Mesothelial cell of epicardium (in vitro differentiated cells): ENCODE measurements around the gene UNC45A. TPM values are rescaled to one million over a fixed set of nuclear protein-coding genes. Genes with fewer than 3 reads are reported as not detected.
A peak's percentile ranks its signal among the peaks of the same experiment; 100 is the strongest.

Source experiments
- DNase-seq, 2 experiments: peaks; one replicate each; pipeline ENCODE4 v3.0.0; 2021; ENCODE audit warnings: low spot score in 2 of 2; ENCODE audit not compliant: unreplicated experiment in 2 of 2
- H3K27ac Mint-ChIP-seq: 2 replicates; pipeline ENCODE4 v1.8.0; 2021; ENCODE audit warnings: mixed read lengths
- H3K27me3 Mint-ChIP-seq: 2 replicates; pipeline ENCODE4 v1.8.0; 2021; ENCODE audit warnings: low read depth, mixed read lengths
- H3K36me3 Mint-ChIP-seq: 2 replicates; pipeline ENCODE4 v1.8.0; 2021; ENCODE audit warnings: mixed read lengths
- H3K4me1 Mint-ChIP-seq: 2 replicates; pipeline ENCODE4 v1.8.0; 2021; ENCODE audit warnings: mixed read lengths
- H3K4me3 Mint-ChIP-seq: 2 replicates; pipeline ENCODE4 v1.8.0; 2021; ENCODE audit warnings: mild to moderate bottlenecking, moderate library complexity, mixed read lengths
- H3K9me3 Mint-ChIP-seq: 2 replicates; pipeline ENCODE4 v1.8.0; 2021; ENCODE audit warnings: mixed read lengths
- total RNA-seq: library from RNA; stranded (reverse); gene quantifications from 3 replicates; pipeline ENCODE4 v1.2.1, GENCODE V29; 2021
- TF ChIP-seq, protein P1 (sequence below): fragments of 200-600 bp; sonication (generic); IDR thresholded peaks from one replicate; pipeline ENCODE4 v1.5.0; 2021; ENCODE audit warnings: antibody characterized with exemption; ENCODE audit not compliant: unreplicated experiment

Gene UNC45A
- total RNA-seq, 1 donor from 2014 or later: 79.7 TPM

DNA sequence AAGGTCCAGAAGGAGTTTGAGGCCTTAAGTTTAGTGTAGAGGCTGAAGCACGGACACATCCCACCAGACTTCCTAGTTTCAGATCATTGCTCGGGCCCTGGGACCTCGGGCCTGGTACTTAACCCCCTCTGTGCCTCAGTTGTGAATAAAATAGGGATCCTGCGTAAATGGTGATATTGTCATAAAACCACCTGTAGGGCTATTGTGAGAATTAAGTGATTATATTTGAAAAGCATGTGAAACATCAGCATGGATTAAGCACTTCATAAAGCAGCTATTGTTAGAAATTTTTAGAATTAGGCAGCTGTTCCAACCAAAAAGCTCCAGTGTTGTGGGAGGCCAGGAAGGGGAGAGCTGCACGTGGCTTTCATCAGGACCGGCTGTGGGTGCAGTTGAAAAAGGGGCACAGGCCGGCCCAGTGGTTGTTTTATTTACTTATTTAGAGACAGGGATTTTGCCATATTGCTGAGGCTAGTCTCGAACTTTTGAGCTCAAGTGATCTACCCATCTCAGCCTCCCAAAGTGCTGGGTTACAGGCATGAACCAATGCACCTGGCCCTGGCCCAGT, 24.0 kb downstream of the UNC45A start:
- H3K9me3 Mint-ChIP-seq: no peaks in the 10 kb centered on the region
- no peak overlapping the region for H3K27ac Mint-ChIP-seq
- peaks cover 22% of the 10 kb centered on the region for H3K36me3 Mint-ChIP-seq
- no peaks in the 10 kb centered on the region for H3K27me3 Mint-ChIP-seq
- peaks cover 18% of the 10 kb centered on the region for H3K4me1 Mint-ChIP-seq
- no peak for DNase-seq
- TF ChIP-seq, protein P1, sequence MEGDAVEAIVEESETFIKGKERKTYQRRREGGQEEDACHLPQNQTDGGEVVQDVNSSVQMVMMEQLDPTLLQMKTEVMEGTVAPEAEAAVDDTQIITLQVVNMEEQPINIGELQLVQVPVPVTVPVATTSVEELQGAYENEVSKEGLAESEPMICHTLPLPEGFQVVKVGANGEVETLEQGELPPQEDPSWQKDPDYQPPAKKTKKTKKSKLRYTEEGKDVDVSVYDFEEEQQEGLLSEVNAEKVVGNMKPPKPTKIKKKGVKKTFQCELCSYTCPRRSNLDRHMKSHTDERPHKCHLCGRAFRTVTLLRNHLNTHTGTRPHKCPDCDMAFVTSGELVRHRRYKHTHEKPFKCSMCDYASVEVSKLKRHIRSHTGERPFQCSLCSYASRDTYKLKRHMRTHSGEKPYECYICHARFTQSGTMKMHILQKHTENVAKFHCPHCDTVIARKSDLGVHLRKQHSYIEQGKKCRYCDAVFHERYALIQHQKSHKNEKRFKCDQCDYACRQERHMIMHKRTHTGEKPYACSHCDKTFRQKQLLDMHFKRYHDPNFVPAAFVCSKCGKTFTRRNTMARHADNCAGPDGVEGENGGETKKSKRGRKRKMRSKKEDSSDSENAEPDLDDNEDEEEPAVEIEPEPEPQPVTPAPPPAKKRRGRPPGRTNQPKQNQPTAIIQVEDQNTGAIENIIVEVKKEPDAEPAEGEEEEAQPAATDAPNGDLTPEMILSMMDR: no peak
- H3K4me3 Mint-ChIP-seq: no peak overlapping the region

DNA sequence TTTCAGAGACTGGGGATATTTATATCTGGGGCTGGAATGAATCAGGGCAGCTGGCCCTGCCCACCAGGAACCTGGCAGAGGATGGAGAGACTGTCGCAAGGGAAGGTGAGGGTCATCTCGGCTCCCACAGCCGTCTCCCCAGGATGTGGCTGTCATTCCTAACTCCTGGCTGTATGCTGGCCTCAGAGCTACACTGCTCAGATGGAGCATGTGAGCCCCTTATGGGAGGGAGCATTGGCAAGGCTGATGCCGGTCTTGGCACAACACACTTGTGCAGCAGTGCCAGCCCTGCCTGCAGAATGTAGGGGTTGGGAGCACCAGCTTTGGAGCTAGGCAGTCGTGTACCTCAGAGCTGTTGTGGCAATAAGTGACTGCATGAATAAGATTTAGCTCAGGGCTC, 24.8 kb downstream of the UNC45A start:
- no peaks in the 10 kb centered on the region for H3K9me3 Mint-ChIP-seq
- TF ChIP-seq, protein P1: no peak
- H3K4me3 Mint-ChIP-seq: no peak overlapping the region
- H3K27ac Mint-ChIP-seq: no peak overlapping the region
- H3K4me1 Mint-ChIP-seq: peaks cover 16% of the 10 kb centered on the region
- peaks cover 22% of the 10 kb centered on the region for H3K36me3 Mint-ChIP-seq
- DNase-seq: no peak
- H3K27me3 Mint-ChIP-seq: no peaks in the 10 kb centered on the region

- DNase-seq: no peak
- H3K36me3 Mint-ChIP-seq: peaks cover 25% of the 10 kb centered on the region
- peaks cover 16% of the 10 kb centered on the region for H3K4me1 Mint-ChIP-seq
- TF ChIP-seq, protein P1: no peak
- H3K27ac Mint-ChIP-seq: peak overlapping the region; percentile 39
- no peaks in the 10 kb centered on the region for H3K9me3 Mint-ChIP-seq
- H3K4me3 Mint-ChIP-seq: no peak overlapping the region
- no peaks in the 10 kb centered on the region for H3K27me3 Mint-ChIP-seq
These were observed 25.4 kb downstream of the UNC45A start for GRCh38 chr15:90960298-90961091.

GRCh38 chr15:90962021-90962420, 26.9 kb downstream of the UNC45A start:
- H3K27me3 Mint-ChIP-seq: no peaks in the 10 kb centered on the region
- no peak overlapping the region for H3K4me3 Mint-ChIP-seq
- TF ChIP-seq, protein P1: no peak
- H3K4me1 Mint-ChIP-seq: peaks cover 7% of the 10 kb centered on the region
- DNase-seq: no peak
- H3K27ac Mint-ChIP-seq: no peak overlapping the region
- peaks cover 28% of the 10 kb centered on the region for H3K36me3 Mint-ChIP-seq
- H3K9me3 Mint-ChIP-seq: no peaks in the 10 kb centered on the region

- no peak overlapping the region for H3K27ac Mint-ChIP-seq
- peaks cover 39% of the 10 kb centered on the region for H3K36me3 Mint-ChIP-seq
- TF ChIP-seq, protein P1: no peak
- H3K27me3 Mint-ChIP-seq: no peaks in the 10 kb centered on the region
- H3K4me3 Mint-ChIP-seq: no peak overlapping the region
- H3K9me3 Mint-ChIP-seq: no peaks in the 10 kb centered on the region
- no peak for DNase-seq
- peaks cover 1% of the 10 kb centered on the region for H3K4me1 Mint-ChIP-seq
These were observed 31.2 kb downstream of the UNC45A start for GRCh38 chr15:90966262-90966661.
